Left kidney (tissue), 2 donors: Measurements from ENCODE around the gene DSG4. TPM values are rescaled to one million over a fixed set of nuclear protein-coding genes. Genes with fewer than 3 reads are reported as not detected.

Experiments used
- DNase-seq: peaks from one replicate; pipeline ENCODE4 v3.0.0-alpha.2; 2013
- polyA plus RNA-seq: library from polyadenylated mRNA; unstranded; fragments of 120-200 nt; gene quantifications from one replicate; pipeline ENCODE4 v1.2.1, GENCODE V29; 2013; ENCODE audit not compliant: insufficient read length

DSG4 gene
- polyA plus RNA-seq, 1 donor: not detected

DNA sequence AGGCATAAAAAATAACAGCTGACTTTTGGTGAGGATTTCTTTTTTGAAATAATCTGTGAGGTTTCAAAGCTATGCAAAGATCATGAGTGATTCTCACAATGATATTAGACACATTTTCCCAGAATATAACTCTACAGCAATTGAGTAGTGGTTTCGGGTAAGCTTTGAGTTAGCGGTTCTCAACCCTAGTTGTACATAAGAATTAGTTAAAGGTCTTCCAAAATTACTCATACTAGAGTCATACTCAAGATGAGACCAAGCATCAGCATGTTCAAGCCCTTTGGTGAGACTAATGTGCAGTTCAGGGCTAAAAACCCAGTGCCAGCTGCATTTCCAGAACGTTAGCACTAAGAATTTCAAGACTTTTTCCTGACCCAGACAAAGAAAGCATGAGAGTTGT lies 31.1 kb downstream of the DSG4 start:
- DNase-seq: no peak

GRCh38 chr18:31409276-31409675 lies 32.7 kb downstream of the DSG4 start:
- no peak for DNase-seq

- DNase-seq: no peak
Measured at GRCh38 chr18:31410716-31411483, 34.3 kb downstream of the DSG4 start.

- no peak for DNase-seq
Measured at GRCh38 chr18:31413137-31413536, 36.6 kb downstream of the DSG4 start.

- DNase-seq: no peak
Measured at GRCh38 chr18:31417850-31418249, 41.3 kb downstream of the DSG4 start.

DNA sequence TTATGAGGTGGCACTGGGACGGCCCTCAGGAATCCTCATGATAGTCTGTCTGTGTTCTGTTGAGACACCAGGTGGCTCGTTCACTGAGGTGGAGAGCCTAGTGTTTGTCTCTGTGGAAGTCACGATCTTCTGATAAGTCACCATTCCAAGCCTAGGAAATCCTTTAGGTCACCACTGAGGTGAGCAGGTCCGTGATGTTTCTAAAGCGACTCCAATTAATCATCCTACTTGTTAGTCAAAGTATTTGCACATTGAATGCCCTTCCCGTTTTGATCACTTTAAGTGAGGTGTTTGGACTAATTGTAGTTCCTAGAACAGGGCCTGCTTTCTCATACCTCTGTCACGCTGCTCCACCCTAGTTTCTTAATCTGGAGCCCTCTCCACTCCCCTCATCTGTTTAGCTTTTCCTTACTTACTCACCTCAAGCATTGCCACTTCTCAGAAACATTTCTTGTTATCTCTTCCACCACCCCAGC lies 42.9 kb downstream of the DSG4 start:
- no peak for DNase-seq

GRCh38 chr18:31420032-31420431 lies 43.5 kb downstream of the DSG4 start:
- no peak for DNase-seq

- DNase-seq: no peak
Measured at GRCh38 chr18:31420524-31420923, 43.9 kb downstream of the DSG4 start.

- no peak for DNase-seq
Measured at GRCh38 chr18:31424383-31424988, 47.9 kb downstream of the DSG4 start.

DNA sequence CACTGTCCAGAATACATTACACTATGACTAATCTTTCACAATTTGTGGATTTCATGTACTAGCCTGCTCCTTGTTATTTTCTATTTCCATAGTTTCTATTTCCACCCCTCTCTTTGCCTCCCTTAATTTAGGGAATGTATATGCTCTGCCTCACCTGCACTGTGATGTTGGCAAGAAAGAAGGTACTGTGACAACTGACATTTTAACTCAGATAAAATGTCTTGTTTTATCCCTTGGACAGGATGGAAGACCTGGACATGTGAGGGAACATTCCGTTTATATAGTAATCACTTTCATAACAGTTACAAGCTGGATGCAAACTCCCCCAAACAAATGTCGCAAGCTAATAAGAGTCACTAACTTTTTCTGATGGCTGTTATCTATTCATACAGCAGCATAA lies 49.4 kb downstream of the DSG4 start:
- DNase-seq: no peak

- DNase-seq: no peak
Measured at GRCh38 chr18:31426871-31427406, 50.4 kb downstream of the DSG4 start.

- no peak for DNase-seq
Measured at GRCh38 chr18:31428211-31428610, 51.6 kb downstream of the DSG4 start.

- no peak for DNase-seq
Measured at GRCh38 chr18:31429623-31430022, 53.0 kb downstream of the DSG4 start.

GRCh38 chr18:31430072-31430471 lies 53.5 kb downstream of the DSG4 start:
- no peak for DNase-seq

DNA sequence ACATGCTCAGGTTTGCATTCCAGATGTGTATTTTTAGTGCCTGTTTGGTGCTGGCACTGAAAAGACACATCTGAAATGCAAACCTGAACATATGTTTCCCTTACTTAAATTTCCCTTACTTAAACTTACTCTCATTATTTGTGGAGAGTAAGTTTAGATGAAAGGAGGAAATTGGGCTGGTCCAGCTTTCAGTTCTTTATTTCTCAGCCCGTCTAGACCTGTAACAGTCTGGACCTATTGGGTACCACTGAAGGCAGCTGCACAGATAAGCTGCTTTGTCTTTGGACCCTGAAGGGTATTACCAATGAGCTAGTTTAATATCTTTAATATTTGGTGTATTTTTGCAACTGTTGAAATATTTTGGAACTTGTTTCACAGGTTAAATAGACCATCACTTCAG lies 54.0 kb downstream of the DSG4 start:
- DNase-seq: no peak

GRCh38 chr18:31432316-31432715 lies 55.7 kb downstream of the DSG4 start:
- DNase-seq: no peak

- DNase-seq: no peak
Measured at GRCh38 chr18:31436825-31437224, 60.2 kb downstream of the DSG4 start.

- no peak for DNase-seq
Measured at GRCh38 chr18:31438402-31438801, 61.8 kb downstream of the DSG4 start.

GRCh38 chr18:31439807-31440325 lies 63.3 kb downstream of the DSG4 start:
- DNase-seq: no peak

- DNase-seq: no peak
Measured at GRCh38 chr18:31440787-31441186, 64.2 kb downstream of the DSG4 start.

DNA sequence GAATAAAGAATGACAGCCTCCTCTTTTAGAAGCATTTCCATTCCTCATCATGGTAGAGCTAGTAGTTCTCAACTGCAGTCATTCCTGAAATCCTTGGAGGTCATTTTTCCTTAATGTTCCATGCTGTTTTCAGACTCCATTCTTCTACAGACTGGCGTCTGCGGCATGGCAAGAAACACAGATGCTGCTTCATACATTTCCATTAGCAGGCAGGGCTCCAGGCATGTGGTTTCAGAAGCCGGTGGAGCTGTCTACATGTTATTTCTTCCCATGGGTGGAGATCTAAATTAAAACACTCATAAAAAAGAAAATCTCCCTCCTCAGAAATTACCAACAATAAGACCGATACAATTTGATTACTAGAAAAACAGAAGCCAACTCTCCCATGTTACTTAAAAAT lies 64.9 kb downstream of the DSG4 start:
- no peak for DNase-seq

- DNase-seq: no peak
Measured at GRCh38 chr18:31444142-31444541, 67.6 kb downstream of the DSG4 start.

- DNase-seq: no peak
Measured at GRCh38 chr18:31445908-31446307, 69.3 kb downstream of the DSG4 start.
